ENCODE data around the gene IQSEC1. TPM values are rescaled to one million over a fixed set of nuclear protein-coding genes. Genes with fewer than 3 reads are reported as not detected.

Gene IQSEC1
- total RNA-seq, 1 experiment from 2014 or later = 5.7 TPM

- no peak for DNase-seq (ENCODE audit: low spot score)
Observed at GRCh38 chr3:13107661-13108060, 34.4 kb upstream of the IQSEC1 start.

GRCh38 chr3:13106308-13107001 is 33.2 kb upstream of the IQSEC1 start:
- DNase-seq (ENCODE audit: low spot score) = no peak

GRCh38 chr3:13105896-13106250 is 32.6 kb upstream of the IQSEC1 start:
- DNase-seq (ENCODE audit: low spot score) = no peak

GRCh38 chr3:13105181-13105895 is 32.1 kb upstream of the IQSEC1 start:
- DNase-seq (ENCODE audit: low spot score) = no peak

DNA sequence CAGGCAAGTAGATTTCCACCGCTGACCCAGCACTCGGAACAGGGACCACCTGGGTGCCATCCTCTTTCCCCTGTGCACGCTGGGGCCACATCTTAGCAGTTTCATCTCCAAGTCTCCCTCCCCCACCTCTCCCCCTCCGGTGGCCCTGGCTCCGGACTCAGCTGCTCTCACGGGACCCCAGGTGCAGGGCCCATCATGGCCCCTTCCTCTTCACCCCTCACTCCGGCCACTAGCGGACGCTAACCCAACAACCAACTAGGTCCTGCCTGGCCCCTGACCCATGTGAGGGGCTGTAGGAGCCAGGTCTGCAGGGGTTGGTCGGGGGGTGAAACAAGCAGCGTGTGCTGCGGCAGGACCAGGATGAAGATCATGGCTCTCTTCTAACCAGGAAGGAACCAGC is 31.3 kb upstream of the IQSEC1 start:
- no peak for DNase-seq (ENCODE audit: low spot score)

DNA sequence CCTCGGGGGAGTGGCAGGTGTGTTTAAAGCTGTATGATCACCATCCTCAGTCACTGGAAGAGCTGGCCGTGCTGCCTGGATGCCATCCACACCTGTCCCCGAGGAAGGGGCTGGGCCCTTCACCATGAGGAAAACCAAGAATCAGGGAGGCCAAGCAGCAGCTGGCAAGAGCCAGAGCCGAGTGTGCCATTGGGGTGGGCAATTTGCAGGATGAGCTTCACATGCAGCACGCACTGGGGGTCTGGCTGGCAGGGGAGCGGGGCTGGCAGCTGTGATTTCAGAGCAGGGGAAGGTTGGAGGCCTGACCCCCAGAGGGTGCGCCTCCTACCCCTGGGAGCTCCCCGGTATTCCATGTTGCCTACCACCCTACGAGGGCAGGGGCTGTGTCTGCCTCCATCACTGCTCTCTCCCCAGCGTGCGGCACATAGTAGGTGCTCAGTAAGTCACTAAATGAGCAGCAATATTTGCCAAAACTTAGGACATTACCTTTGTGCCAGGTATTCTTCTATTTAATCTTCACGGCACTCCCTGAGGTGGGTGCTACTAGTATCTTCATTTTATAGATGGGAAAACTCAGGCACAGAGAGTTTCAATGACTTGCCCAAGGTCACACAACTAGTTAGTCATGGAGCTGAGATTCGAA is 30.3 kb upstream of the IQSEC1 start:
- DNase-seq (ENCODE audit: low spot score) = no peak

DNA sequence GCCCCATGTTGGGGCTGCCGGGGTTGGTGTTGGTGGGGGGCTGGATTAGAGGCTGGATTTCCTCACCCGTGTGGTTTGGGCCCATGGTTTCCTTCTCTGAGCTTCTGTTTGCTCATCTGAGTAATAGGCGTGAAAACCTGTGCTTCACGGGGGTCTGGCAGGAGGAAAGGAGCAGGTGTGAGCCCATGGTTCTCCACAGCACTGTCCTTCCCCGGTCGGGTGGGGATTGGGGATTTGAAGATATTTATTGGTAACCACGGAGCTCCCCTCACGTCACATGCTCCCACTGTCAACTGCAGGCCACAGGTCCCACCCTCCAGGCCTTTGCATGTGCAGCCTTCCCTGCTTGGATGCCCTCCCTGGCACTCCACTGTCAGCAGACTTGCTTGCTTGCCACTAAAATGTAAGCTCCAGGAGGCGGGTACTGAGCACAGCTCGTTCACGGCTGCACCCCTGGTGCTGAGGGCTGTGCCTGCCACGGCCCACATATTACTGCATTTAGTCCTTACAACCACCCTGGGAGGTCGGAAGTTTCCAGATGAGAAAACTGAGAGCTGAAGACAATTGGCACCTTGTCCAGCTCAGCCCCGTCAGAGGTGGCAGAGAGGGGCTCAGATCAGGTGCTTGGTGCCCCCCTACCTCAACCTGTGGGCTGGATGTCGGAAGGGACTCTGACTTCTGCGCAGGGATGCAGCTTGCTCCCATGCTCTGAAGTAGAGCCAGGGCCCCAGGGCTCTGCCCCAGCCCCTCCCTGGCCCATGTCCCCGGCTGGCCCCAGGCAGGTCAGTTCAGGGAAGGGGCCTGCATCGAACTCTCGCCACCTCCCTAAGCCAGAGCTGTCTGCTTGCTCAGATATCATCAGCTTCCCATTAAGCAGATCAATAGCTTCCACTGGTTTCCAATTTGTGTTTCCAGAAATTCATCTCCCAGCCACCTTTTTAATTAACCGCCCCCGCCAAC is 29.4 kb upstream of the IQSEC1 start:
- no peak for DNase-seq (ENCODE audit: low spot score)

DNA sequence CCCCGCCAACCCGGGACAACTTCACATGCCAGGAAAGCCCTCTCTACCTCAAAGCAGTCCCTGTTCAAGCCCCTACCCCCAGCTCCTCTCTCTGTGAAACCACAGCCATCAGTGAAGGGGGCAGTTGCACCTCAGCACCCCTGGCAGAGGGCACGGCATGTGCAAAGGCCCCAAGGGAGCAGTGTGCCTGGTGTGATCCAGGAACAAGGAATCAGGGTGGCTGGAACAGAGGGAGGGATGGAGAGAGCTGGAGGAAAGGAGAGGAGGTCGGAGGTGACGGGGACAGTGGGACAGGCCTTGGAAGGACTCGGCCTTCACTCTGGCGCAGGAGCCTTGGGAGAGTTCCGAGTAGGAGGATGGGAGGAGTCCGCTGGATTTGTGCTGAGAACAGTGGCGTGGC is 26.5 kb upstream of the IQSEC1 start:
- no peak for DNase-seq (ENCODE audit: low spot score)

- no peak for DNase-seq (ENCODE audit: low spot score)
Observed at GRCh38 chr3:13098192-13098988, 25.2 kb upstream of the IQSEC1 start.

DNA sequence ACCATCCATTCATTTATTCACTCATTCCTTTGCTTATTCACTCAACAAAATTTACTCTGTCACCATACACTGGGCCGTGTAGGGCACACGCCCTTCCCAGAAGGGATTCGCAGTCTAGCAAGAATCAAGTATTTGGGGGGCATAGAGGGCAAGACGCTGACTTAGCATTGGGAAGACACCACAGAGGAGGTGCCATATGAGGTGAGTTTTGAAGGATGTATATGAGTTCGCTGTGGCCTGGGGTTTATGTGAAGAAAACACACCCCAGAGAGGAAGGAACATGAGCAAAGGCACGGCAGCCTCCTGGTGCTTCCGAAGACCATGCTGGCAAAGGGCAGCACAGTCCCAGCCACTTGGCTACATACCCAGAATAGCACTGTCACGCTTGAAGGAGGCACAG is 23.1 kb upstream of the IQSEC1 start:
- no peak for DNase-seq (ENCODE audit: low spot score)

DNA sequence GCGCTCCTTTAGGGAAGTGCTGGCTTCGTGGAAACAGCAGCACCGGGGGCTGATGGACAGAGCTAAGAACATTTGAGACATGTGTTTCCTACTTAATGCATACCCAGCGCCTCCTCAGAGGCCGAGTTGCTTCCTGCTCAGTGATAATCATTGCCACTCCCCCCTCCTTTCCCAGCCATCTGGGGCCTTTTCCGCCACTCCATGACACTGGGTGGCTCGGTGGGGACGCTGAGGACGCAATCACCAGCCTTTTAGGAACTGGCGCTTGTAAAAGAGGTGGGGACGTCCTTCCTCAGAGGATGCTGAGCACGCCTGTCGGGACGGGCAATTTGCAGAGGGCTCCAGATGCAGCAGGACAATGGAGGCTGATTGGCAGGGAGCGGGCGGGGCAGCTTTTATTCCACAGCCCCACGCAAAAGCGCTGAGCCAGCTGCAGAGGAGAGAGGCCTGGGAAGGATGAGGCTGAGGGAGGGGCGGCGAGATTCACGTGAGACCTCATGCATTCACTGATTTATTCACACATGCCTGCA is 22.2 kb upstream of the IQSEC1 start:
- no peak for DNase-seq (ENCODE audit: low spot score)

DNA sequence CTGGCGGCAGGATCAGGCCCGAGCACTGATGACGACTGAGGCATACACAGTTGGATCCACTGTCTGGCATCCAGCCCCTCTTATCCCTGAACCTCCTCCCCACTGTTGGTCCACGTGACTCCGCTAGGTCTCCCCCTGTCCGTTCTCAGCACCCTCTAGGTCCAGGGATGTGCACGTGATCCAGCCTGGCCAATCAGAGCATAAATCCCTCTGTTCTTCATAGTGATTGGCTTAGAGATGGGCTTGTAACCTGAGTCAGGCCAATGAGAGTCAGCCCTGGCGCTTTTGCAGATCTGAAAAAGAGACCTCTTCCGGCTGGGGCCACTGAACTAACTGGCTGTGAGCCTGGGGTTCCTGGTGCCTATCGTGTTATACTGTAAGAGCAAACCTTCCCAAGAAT is 20.5 kb upstream of the IQSEC1 start:
- no peak for DNase-seq (ENCODE audit: low spot score)

GRCh38 chr3:13092621-13093617 is 19.7 kb upstream of the IQSEC1 start:
- DNase-seq (ENCODE audit: low spot score) = no peak

DNA sequence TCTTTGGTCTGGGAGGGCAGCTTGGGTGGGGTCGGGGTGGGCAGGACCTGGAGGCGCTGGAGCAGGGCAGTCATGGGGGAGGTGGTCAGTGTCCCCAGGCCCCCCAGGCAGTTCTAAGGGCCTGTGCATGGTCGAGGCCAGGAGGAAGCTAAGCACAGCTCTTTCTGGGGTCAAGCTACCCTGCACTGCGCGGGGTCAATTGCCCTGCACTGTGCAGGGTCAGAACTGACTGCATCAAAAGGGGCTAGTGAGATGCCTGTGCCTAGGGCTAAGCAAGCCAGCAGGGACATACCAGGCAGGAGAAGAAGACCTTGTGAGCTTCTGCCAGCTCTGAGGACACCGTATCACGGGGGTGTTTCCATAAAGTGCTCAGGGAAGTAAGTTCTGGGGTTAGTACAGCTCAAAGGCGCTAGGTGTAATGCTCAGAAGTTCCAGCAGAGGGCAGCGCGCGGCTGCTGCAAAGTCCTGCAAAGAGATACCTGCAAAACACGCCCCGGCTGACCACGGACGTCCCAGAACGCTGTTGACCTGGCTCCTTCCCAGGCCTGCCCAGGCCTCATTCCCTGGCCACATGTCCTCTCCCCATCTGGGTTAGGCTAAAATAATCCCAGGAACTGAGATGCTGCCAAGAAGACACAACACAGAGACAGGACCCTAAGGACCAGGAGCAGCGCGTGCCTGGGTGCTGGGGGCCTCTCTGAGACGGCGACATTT is 18.8 kb upstream of the IQSEC1 start:
- DNase-seq (ENCODE audit: low spot score) = peak; percentile 59

- DNase-seq (ENCODE audit: low spot score) = no peak
Observed at GRCh38 chr3:13088028-13089006, 15.1 kb upstream of the IQSEC1 start.

DNA sequence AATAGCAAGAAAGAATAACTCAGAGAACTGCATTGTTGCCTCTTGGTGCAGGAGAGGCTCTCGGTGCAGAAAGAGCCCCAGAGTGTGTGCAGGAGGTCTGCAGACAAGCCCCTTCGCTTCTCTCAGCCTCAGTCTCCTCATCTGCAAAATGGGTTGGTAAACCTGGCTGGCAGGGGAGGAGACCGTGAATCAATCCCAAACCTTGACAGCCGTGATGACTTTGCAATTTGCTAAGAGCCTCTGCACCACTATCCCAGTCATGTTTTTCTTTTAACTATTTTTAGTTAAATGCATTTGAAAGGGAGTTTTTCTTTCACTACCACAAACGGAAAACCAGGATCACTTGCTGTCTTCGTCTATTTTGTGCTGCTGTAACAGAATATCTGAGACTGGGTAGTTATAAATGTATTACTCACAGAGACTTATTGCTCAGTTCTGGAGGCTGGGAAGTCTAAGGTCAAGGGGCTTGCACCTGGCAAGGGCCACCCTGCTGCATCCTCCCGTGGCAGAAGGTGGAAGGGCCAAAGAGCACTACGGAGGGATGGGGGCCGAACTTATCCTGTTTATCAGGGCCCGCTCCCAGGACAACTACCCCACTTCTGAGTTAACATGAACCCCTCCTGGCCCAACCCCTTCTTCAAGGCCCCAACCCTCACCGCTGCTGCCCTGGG is 14.2 kb upstream of the IQSEC1 start:
- no peak for DNase-seq (ENCODE audit: low spot score)

GRCh38 chr3:13086531-13086981 is 13.3 kb upstream of the IQSEC1 start:
- no peak for DNase-seq (ENCODE audit: low spot score)

Data from H4 (cell line).